Calu3 (cell line): Measurements from ENCODE around the gene CHMP5. TPM values are rescaled to one million over a fixed set of nuclear protein-coding genes. Genes with fewer than 3 reads are reported as not detected.

Source experiments
- BruUV-seq: library from RNA; stranded (reverse); fragments of 400-500 nt; replicated peaks from 2 replicates; lab custom pipeline; 2021; lab: Mats Ljungman, UMichigan
- CTCF ChIA-PET: fragments of 300-600 bp; sonication (Branson Sonifier 250); formaldehyde crosslinking; loops from one replicate; lab custom pipeline; 2022; ENCODE audit warnings: antibody characterized with exemption; lab: Charles Lee
- DNase-seq: peaks from one replicate; pipeline ENCODE4 v3.0.0; 2022
- H3K27ac Mint-ChIP-seq: one replicate; pipeline ENCODE4 v1.8.0; 2022; ENCODE audit warnings: mixed read lengths; ENCODE audit not compliant: unreplicated experiment
- H3K27me3 Mint-ChIP-seq: one replicate; pipeline ENCODE4 v1.8.0; 2022; ENCODE audit warnings: mixed read lengths; ENCODE audit not compliant: unreplicated experiment
- H3K36me3 Mint-ChIP-seq: one replicate; pipeline ENCODE4 v1.8.0; 2022; ENCODE audit warnings: mild to moderate bottlenecking, moderate library complexity, mixed read lengths; ENCODE audit not compliant: insufficient read depth, unreplicated experiment
- H3K4me1 Mint-ChIP-seq: one replicate; pipeline ENCODE4 v1.8.0; 2022; ENCODE audit warnings: mild to moderate bottlenecking, low read depth, mixed read lengths; ENCODE audit not compliant: unreplicated experiment
- H3K4me3 Mint-ChIP-seq: one replicate; pipeline ENCODE4 v1.8.0; 2022; ENCODE audit warnings: mild to moderate bottlenecking, low read depth, moderate library complexity, mixed read lengths; ENCODE audit not compliant: unreplicated experiment
- H3K9me3 Mint-ChIP-seq: one replicate; pipeline ENCODE4 v1.8.0; 2022; ENCODE audit warnings: low read depth, mixed read lengths; ENCODE audit not compliant: unreplicated experiment
- CTCF ChIP-seq: fragments of 200-600 bp; IDR thresholded peaks from one replicate; pipeline ENCODE4 v1.8.0; 2022; ENCODE audit warnings: antibody characterized with exemption; ENCODE audit not compliant: unreplicated experiment
- intact Hi-C: fragments of 100-400 bp; cut with micrococcal nuclease; formaldehyde crosslinking; loops from one replicate; pipeline ENCODE4 v1.10.0; 2022; ENCODE audit not compliant: unreplicated experiment
- total RNA-seq: library from RNA; stranded (reverse); gene quantifications from 2 replicates; pipeline ENCODE4 v1.2.3, GENCODE V29; 2022

Gene CHMP5
- total RNA-seq, 1 experiment from 2014 or later: 49.6 TPM

DNA sequence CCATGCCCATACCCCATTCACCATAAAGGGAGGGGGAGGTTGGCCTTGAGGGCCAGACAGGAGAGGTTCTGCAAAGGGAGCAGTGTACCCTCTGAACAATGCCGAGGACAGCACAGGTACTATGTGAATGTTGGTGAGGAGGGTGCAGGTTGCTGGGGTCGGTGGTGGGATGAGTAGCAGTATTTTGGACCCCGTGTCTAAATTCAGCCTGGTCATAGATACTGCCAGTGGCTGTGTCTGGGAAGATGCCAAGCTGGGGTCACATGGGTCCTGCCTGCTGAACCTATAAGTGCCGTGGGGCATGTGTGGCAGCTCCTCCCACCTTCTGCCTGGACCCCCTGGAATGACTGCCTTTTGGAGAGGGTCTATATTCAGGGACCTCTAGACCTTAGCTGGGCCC, 36.2 kb upstream of the CHMP5 start:
- no peak for TF ChIP-seq CTCF
- H3K4me3 Mint-ChIP-seq: no peak overlapping the region
- no peaks in the 10 kb centered on the region for H3K27me3 Mint-ChIP-seq
- BruUV-seq: no TSS peak
- H3K27ac Mint-ChIP-seq: no peak overlapping the region
- DNase-seq: no peak
- peaks cover 5% of the 10 kb centered on the region for H3K9me3 Mint-ChIP-seq
- intact Hi-C loops: loop anchor here (1.0 to 5.0 kb wide), 2 partner anchors 36 to 64 kb away; partner anchors contain the start of genes BAG1 and NFX1
- H3K4me1 Mint-ChIP-seq: peaks cover 45% of the 10 kb centered on the region
- CTCF ChIA-PET: no interaction called here
- peaks cover 16% of the 10 kb centered on the region for H3K36me3 Mint-ChIP-seq

DNA sequence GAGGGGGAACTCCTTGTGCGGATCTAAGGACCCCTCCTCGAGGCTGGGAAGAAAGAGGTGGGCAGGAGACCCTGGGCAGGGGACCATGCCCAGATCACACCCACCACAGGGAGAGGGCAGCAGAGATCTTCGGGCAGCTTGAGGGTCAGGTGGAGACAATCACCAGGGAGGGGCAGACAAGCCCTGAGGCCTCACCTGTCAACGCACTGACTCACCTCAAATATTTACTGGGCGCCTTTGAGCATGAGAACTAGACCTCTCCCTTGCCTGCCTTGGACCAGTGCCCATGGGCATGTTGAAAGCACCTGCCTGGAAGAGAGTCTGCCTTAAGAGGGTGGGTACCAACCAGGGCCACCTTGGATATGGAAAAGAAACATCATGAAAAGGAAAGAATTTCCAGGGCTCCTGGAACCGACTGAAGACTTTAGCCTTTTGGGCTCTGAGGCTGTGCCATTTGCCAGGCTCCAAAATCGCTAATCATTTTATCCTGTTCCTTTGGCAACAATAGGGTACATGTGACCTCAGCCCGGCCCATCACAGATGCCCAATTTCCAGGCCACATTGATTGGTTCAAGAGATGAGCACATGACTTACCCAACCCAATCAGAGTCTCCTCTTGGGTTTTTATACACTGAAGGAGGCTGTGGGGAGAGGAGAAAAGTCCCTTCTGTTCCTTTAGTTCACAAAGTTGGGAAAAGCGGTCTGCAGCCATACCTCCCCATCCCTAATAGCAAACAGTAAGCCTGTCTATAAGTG, 35.3 kb upstream of the CHMP5 start:
- H3K27ac Mint-ChIP-seq: peak overlapping the region; percentile 63
- peaks cover 5% of the 10 kb centered on the region for H3K9me3 Mint-ChIP-seq
- no TSS peak for BruUV-seq
- CTCF ChIA-PET: no interaction called here
- peaks cover 51% of the 10 kb centered on the region for H3K4me1 Mint-ChIP-seq
- peak; percentile 54 for TF ChIP-seq CTCF
- peaks cover 16% of the 10 kb centered on the region for H3K36me3 Mint-ChIP-seq
- intact Hi-C loops: loop anchor here (1.0 to 5.0 kb wide), 2 partner anchors 35 to 63 kb away; partner anchors contain the start of genes BAG1 and NFX1
- no peak overlapping the region for H3K4me3 Mint-ChIP-seq
- H3K27me3 Mint-ChIP-seq: no peaks in the 10 kb centered on the region
- DNase-seq: peak; percentile 91

- no peak for TF ChIP-seq CTCF
- Mint-ChIP-seq H3K27me3 (no peaks in the 10 kb centered on the region), H3K4me1 (peaks cover 56% of the 10 kb centered on the region), H3K9me3 (peaks cover 5% of the 10 kb centered on the region), H3K36me3 (peaks cover 16% of the 10 kb centered on the region), H3K4me3 (no peak overlapping the region), H3K27ac (peak overlapping the region; percentile 67)
- peak; percentile 23 for DNase-seq
- BruUV-seq: no TSS peak
- CTCF ChIA-PET: no interaction called here
- intact Hi-C loops: no loop called here
These were observed 33.9 kb upstream of the CHMP5 start for GRCh38 chr9:33230756-33231622.

DNA sequence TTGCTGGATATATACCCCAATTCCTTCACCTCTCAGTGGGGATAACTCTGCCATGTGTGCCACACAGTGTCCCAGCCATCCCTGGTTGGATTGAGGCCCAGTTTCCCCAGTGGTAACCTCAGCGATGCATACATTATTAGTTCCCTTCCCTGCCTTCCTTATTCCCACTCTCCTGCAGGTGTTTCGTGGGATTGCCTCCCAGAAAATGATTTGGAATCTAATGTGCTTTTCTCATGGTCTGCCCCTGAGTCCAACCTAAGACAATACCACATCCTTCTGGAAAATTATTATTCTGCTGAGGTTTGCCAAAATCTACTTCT, 33.3 kb upstream of the CHMP5 start:
- CTCF ChIA-PET: no interaction called here
- H3K4me1 Mint-ChIP-seq: peaks cover 56% of the 10 kb centered on the region
- peaks cover 16% of the 10 kb centered on the region for H3K36me3 Mint-ChIP-seq
- DNase-seq: no peak
- peak overlapping the region; percentile 67 for H3K27ac Mint-ChIP-seq
- H3K27me3 Mint-ChIP-seq: no peaks in the 10 kb centered on the region
- H3K4me3 Mint-ChIP-seq: no peak overlapping the region
- no TSS peak for BruUV-seq
- no peak for TF ChIP-seq CTCF
- H3K9me3 Mint-ChIP-seq: peaks cover 5% of the 10 kb centered on the region
- intact Hi-C loops: no loop called here
